NCI-H2029 treated with DMSO at 0.1 percent for 48 hours (cell line): Measurements from ENCODE around the gene SLC9A5.

Experiments used
- DNase-seq: peaks from one replicate; lab custom pipeline; 2025; lab: John Stamatoyannopoulos, UW

The SLC9A5 gene

GRCh38 chr16:67310561-67310960 is 61.8 kb downstream of the SLC9A5 start:
- no peak for DNase-seq

DNA sequence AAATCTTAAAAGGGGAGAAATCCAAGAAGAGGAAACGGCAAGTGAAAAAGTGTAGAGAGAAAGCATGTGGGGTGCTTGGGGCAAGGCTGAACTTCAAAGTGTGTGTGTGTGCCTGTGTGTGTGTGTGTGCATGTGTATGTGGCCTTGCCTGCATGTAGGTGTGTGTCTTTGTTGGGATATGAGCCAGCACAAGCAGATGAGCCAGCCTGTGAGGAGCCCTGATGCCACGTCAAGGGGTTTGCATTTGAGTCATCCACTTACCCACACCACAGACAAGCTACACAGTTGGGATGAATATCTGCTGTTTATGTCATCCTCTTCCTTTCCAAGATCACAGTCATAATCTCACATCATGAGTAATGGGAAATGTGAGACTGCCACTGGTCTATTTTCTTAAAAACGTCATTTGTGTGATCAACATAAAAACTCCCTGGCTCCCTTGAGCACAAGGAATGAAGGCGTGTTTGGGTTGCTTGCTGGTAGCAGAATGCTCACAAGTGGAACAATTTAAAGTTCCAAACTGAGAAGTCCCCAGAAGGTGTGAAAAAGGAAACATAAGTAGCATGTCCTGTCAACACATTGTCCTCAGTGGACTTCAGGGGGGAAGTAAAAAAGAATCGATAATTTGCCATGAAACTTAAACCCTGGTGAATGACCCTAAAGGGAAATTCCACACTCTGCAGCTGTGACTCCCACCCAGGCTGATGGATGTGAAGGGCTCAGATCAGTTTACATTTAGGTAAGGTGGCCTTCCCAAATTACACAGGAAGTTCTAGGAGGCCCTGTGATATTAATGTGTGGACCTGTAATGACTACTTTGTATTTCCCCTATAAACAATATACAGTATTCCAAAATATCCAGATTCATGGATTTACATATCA is 63.1 kb downstream of the SLC9A5 start:
- DNase-seq, result no peak

DNA sequence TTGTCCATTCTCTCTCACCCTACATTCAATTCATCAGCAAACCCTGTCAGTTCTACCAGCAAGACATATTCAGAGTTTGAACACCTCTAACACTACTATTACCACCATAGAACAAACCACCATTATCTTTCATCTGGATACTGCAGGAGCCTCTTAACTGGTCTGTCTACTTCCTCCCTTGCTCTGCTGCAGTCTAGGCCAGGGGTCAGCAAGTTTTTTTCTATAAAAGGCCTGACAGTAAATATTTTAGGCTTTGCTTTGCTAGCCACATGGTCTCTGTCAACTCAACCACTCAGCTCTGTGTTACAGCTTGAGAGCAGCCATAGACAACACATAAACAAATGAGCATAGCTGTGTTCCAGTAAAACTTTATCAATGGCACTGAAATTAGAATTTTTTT is 63.9 kb downstream of the SLC9A5 start:
- no peak for DNase-seq

DNA sequence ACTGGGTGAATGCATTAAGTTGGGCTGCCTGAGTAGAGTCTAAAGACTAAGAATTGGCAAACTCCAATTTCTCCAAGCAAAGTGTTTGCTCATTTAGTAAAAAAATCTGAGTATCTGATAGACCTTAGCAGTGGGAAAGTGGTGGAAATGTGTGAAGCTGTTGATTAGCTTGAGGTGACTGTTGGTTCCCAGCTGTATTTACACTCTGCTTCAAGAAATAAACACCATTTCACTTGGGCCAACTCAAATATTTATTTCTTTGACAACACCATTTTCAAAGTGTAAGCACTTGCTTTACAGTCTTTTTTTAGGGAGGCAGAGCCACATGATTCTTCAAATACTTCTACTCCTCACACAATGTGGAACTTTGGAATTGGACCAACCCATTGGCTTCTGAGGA is 69.1 kb downstream of the SLC9A5 start:
- DNase-seq, result no peak
